Inflammatory macrophage (primary cell): ENCODE data around the gene SH2B2.

Experiments
- DNase-seq, 2 donors: peaks; one replicate each; pipeline ENCODE4 v3.0.0-alpha.2; 2020 to 2022

Gene SH2B2

DNA sequence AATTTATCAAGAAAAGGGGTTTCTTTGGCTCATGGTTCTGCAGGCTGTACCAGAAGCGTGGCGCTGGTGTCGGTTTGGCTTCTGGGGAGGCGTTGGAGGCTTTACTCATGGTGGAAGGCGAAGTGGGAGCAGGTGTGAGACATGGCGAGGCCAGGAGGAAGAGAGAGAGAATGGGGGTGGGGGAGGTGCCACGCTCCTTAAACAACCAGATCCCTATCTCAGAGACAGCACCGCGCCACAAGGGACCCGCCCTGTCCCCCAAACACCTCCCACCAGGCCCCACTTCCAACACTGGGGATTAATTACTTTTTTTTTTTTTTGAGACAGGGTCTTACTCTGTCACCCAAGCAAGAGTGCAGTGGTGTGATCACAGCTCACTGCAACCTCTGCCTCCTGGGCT is 18.0 kb upstream of the SH2B2 start:
- DNase-seq = no peak

DNA sequence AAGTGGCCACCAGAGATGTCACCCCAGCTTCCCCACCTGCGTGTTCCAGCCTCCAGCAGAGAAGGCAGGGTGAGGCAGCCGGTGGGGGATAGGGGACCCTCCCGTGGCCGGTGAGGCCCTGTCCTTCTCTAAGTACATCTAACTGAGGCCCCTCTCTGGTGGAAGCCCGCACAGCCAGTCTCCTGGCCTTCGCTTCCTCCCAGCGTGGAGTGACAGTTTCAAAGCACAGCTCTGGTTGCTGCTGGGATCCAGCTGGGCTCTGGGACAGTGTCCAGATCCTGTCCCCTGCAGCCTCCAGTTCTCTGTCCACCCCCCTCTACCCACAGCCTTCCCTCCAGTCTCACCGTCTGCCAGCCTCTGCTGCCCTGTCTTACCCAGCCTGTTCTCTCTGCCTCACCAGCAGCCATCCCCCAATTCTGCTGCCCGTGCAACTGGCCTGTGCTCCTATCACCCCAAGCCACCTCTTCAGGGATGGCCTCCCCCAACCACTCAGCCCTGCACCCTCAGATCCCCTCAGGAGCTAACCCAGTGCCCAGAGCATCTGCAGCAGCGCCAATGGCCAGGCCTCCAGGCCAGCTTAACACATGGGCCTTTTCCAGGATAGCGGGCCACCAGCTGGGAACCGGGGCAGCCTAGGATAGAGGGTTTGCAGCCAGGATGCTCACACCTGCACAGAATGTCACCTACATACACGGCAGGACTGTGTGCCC is 16.3 kb upstream of the SH2B2 start:
- DNase-seq = no peak

DNA sequence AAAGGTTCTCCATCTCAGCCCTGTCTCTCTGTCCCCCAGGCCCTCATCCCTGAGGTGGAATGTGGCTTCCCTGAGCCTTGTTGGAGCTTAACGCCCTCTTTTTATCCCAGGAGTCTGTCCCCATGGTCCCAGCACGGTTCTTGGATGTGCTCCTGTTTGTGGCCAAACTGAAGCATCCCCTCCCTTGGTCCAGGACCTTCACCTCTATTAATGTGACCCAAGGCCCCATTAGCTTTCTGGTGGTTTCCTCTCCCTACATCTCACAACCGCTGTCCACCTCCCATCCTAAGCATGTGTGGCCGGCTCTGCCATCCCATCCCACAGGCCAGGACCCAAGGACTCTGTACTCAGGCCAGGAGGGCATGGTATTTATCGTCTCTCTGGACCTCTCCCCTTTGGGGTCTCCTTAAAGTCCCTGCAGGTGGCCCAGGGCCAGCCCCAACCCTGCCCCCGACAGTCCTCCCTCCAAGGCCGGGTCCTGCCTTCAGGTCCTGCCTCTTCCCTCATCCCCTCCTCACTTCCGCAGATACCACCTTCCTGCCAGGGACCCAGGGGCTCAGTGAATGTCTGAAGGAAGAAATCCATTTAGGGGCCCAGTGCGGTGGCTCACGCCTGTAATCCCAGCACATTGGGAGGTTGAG is 15.4 kb upstream of the SH2B2 start:
- DNase-seq = no peak

DNA sequence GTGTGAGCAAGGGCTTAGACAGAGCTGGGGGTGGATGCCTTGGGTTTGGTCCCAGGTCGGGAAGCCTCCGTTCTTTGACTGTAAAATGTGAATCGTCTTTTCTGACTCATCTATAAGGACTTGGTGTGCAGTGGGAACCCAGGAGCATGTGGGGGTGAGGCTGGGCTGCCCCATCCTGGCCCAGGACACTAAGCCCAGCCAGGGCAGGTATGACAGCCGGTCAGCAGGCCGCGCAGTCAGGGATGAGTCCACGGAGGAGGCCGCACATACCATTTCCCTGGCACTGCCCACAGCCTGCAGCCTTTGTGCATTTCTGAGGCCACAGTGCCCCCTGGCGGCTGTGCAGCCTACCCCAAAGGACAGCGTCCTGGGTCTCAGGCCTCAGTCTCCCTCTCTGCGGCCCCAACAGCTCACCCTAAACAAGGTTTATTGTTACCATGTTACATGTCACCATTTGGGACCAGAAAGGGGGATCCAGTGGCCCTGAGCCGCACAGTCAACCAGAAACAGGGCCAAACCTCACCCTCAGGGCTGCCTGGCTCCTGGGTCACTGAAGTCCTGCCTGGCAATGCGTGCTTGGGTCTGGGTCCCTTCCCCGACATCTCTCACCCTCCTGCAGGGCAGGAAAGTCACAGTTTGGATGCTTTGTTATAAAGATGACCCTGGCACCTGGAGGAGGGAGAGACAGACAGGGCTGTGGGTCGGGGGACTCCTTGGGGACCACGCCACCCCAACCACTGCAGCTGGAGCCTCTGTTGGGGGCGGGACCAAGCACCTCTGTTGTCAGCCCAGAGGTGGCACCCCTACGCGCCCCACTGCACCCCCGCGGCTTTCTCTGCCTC is 14.4 kb upstream of the SH2B2 start:
- DNase-seq = peak; percentile 56 to 77

DNA sequence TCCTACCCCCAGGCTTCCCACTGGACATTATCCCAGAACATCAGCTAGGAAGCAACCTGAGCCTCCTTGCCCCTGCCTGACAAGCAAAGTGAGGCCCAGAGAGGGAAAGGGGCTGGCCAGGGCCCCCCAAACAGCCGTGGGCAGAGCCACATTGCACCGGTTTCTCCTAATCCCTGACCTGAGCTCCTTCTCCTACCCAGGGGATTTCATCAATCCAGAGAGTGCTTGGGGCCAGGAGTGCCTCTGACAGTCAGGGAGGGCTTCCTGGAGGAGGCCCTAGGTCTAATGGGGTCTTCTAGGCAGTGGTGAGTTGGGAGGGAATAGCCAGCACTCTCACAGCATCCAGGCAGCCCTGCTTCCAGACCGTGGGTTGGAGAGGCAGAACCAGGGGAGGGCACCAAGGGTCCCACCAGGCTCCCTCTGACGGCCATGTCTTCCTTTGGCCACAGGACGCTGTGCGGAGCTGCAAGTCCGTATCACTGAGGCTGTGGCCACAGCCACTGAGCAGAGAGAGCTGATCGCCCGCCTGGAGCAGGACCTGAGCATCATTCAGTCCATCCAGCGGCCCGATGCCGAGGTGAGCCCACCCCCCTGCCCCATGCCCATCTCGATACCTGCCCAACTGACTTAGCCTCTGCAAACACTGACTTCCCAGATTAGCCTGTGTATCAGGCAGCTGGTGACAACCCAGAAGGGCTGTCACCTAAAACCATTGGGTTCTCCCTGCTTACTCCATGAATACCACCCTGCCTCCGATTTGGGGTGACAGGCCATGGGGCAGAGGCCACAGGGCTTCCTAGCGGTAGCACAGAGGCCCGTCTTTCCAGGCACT is 13.5 kb upstream of the SH2B2 start:
- DNase-seq = no peak

DNA sequence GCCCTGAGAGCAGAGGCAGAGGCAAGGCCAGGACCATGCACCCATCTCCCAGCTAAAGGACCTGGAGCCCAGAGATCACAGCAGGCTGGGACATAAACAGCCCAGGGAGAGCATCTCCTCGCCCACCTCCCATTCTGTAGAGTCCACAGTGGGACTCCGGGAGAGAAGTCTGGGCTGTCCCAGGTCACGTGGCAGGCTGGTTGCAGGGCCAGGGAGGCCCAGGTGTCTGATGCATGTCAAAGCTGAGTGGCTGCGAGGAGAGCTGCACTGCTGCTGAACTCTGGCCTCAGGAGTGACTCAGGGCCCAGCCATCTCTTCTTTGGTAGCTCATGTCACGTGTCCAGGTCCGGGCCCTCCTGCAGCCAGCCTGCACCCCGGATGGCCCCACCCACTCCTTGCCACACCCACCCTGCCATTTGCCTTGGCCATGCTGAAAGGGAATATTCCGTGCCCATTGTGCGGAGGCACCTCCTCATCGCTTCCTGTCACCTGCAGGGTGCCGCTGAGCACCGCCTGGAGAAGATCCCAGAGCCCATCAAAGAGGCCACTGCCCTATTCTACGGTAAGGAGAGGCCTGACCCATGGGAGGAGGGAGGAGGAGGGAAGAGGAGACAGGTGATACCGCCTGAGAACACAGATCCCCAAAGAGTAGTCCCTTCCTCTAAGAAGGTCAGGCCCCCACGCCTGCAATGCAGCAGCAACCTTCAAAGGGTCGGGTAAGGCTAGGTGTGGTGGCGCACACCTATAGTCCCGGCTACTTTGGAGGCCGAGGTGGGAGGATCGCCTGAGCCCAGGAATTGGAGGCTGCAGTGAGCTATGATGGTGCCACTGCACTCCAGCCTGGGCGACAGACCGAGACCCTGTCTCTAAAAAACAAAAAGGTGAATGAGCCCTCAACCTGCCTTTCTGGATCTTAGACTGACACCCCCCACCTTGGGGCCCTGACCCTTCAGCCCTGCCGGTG is 12.6 kb upstream of the SH2B2 start:
- DNase-seq = no peak

DNA sequence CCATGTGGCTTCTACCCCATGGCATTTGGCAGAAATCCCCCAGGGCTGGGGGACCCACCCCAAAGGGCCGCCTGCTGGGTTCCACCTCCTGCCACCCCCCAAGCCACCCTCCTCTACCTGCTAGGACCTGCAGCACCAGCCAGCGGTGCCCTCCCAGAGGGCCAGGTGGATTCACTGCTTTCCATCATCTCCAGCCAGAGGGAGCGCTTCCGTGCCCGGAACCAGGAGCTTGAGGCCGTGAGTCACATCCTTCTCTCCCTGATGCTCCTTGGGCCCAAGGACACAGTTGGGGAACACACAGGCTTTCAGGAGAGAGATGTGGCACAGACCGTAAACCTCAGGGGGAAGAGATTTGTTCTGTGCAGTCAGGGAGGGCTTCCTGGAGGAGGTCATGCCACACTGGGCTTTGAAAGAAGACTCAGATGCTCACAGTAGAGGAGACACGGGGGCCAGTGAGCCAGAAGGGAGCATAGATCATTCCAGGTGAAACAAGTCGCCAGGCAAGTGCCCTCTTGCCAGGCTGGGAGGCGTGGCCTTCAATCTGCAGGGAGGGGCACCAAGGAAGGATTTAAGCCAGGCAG is 11.5 kb upstream of the SH2B2 start:
- no peak for DNase-seq

DNA sequence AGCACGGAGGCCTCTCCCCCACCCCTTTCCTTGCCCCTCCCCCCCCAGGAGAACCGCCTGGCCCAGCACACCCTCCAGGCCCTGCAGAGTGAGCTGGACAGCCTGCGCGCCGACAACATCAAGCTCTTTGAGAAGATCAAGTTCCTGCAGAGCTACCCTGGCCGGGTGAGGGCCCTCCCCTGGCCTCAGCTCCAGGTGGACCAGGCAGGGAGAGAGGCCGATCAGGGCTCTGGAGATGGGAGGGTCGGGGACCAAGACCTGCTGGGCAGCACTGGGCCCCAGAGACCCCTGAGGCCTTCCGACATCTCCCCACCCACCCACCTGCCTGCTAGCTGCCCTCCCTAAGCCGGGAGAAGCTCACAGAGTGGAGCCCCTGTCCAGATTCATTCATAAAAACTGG is 8.8 kb upstream of the SH2B2 start:
- DNase-seq = no peak

DNA sequence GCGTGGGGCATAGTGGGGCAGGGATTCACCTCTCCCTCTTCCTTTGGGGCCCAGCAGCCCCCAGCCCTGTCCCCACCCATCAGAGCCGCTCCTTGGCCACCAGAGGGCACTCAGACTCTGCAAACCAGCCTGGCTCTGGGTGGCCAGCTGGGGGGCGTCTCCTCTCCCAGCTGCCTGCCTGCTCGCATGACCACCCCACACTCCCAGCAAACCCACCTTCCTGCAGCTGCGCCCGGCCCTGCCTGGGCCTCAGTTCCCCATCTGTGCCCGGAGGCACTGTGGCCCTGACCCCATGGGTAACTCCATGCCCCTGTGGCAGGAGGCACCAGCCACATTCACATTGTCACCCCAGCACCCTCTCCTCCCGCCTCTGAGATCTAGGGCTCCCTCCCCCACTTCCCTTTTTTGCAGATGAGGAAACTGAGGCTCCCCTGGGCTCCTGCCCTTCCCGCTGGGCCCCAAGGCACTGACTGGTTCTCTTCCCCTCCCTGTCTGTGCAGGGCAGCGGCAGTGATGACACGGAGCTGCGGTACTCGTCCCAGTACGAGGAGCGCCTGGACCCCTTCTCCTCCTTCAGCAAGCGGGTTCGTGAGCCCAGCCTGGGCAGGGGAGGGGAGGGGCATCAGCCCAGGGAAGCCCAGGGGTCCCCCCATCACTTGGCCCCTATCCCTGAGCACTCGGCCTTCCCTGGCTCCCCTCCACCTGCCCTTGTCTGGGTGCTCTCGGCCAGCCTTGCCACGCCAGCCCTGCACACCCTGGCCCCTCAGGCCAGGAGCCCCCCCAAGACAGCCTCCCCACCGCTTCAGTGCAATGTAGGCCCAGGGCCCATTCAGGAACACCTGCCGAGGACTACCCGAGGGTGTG is 6.9 kb upstream of the SH2B2 start:
- DNase-seq = peak; percentile 40 to 48

DNA sequence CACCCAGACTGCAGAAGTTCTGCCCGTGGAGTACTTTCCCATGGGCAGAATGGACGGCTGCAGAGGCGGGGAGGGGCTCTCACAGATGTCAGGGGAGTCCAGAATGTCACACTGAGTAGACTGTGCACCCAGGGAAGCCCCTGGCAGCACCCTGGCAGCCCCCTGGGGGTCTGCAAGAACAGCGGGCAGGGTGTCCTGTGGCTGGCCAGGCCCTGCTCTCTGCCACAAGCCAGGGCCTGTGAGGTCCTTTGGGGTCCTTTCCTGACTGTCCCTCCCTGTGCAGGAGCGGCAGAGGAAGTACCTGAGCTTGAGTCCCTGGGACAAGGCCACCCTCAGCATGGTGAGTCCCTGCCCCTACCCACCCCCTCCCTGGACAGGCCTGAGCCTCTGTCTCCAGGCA is 6.1 kb upstream of the SH2B2 start:
- no peak for DNase-seq

DNA sequence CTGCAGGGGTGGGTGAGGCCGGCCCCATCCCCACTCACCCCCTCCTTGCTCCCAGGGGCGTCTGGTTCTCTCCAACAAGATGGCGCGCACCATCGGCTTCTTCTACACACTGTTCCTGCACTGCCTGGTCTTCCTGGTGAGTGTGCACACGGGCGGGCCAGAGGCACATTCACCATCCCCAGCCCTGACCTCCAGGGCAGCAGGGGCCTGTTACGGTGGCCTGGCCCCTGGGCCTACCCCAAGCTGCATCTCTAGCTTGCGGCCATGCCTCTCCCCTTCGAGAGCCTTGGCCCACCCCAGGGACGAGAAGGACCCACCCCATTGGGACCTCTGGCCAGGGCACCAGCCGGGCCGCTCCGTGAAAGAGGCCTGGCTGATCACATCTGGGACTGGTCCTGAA is 4.9 kb upstream of the SH2B2 start:
- DNase-seq = no peak

DNA sequence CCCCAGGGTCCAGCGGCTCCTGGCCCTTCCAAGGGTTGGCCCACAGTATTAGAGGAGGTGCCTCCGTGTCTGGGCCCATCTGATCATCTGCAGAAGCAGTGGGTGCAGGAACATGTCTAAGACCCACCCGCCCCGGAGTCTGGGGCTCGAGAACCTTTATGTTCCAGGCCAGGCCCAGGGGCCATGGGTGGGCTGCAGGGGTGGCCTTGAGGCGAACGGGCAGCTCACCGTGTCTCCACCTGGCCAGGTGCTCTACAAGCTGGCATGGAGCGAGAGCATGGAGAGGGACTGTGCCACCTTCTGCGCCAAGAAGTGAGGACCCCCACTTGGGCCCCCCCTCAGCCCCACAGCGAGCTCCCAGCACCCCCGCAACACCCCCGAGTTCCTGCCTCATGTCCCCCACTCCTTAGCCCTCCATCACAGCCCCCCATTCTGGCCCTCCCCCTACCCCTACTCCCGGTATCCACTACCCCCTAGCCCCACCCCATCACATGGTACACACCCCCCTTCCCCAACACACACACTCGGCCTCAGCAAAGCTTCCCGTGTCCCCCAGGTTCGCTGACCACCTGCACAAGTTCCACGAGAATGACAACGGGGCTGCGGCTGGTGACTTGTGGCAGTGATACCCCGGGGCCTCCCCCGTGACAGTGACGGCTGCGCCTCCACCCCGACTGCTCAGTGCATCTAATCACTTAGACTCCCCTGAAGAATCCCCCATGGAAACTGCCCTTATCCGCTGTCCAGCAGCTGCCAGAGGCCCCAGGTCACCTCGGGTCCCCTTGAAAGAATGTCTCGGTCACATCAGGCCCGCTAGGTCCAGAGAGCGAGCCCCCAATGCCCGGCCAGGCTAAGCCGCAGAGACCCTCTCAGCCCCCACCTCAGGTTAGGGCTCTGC is 4.0 kb upstream of the SH2B2 start:
- DNase-seq = no peak

DNA sequence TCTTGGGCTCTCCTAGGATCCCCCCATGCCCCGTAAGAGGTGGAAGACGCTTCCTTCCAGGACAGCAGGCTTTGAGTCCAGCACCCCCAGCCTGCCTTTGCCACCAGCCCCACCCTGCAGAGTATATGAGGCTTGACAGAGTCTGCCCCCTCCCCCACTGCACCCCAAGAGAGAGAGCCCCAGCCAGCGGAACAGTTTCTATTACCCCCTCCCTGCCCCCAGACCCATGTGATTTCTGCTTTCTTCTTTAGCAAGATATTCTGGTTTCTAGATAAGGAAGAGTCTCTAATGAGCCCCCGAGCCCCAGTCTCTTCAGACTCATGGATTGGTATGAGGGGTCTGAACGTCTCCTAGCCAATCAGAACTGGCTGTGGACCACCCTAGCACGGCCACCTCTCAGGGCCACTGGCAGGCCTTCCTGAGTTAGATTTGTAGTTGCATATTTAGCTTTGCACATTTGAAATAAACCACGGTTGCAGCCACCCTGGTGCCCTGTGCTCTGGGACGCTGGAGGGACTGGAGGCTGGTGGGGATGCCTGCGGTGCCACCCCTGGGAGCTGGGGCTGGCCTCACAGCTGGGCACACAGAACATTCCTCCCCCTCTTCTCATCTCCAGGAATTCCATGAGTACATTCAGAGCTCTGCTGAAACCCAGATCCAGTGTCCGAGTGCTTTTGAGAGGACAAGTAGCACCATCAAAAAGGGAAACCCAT is 3.0 kb upstream of the SH2B2 start:
- DNase-seq = no peak

DNA sequence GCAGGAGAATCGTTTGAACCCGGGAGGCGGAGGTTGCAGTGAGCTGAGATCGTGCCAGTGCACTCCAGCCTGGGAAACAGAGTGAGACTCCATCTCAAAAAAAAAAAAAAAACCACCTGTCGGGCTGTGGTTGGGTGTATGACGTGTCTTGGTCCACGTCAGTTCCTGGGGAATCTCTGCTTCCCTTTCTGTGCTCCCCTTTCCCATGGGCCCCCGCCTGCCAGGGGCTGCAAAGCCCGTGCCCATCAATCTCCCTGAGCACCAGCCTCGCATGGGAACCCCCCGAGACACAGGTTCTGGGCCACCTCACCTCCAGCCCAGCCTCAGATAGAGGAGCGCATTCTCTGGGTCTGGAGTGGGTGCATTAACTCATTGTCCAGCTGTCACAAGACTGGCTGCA is 2.3 kb upstream of the SH2B2 start:
- DNase-seq = no peak

DNA sequence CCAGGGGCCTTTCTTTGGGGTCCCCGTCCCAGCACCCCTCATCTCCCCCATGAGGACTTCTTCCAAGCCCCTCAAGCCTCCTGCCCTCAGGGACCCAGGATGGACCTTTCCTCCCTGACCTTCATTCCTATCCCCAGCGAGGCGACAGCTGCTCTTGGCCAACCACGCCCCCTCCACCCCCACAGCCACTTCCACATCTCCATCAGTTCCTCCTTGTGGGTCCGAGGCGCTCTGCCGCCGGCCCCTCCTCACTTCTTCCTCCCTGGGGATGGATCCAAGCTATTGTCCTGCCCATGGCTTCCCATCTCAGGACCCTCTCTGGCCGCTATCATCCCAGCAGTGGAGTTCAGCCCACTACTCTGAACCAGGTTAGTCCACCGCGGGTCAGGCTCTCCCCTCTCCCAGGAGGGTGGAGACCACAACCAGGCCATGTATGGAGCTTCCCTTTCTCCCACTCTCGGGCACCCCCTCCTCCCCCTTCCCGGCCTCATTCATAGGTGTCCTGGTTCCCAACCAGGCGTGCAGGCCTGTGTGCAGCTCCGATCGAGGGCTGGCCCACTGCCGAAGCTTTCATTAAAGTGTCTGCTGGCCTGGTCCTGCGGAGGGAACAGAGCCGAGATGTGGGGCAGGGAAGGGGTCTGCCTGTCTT is 1.7 kb upstream of the SH2B2 start:
- DNase-seq = peak; percentile 73 to 90

DNA sequence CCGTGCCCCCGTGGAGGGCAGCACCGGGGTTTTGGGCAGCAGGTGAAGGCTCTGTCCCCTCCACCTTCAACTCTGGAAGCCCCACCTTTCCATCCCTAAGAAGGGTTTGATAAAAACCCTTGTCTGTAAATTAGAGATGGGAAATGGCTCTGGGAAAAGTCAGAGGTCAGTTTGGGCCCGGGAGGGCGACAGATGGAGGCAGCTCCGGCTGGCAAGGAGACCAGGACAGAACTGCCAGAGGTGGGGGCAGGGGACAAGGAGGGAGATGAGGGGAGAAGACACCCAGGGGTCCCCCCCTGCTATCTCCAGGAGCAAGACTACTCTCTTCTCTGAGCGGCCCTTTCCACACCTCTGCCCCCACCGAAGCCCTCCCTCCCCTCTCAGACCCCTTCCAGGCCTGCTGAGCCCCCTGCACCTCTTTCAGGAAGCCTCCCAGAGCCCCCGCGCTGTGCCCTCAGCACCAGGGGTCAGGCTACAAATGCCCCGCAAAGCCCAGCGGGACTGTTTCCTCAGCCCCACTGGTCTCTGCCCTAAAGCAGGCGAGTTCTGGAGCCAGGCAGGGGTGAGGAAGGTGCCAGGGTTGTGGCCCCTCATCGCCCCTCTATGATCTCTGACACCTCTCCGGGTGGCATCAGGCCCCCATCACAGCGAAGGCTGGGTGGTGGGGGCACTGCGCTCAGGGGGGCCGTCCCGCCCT is 980 bp upstream of the SH2B2 start:
- no peak for DNase-seq
